Gastroesophageal sphincter (tissue), 4 donors: ENCODE data around the gene AOX1. TPM values are rescaled to one million over a fixed set of nuclear protein-coding genes. Genes with fewer than 3 reads are reported as not detected.

Experiments used
- ATAC-seq: fragments of 150-250 bp; one replicate; pipeline ENCODE4 v1.9.1; 2016; ENCODE audit warnings: mild to moderate bottlenecking, moderate library complexity
- H3K27ac ChIP-seq, 4 donors: fragments of 200-600 bp; sonication (generic) in 3 of 4; 1 replicate in 3 of 4; 2 replicates in 1 of 4; pipeline ENCODE4 v1.5.1; 2016 to 2019
- H3K27me3 ChIP-seq: fragments of 200-600 bp; sonication (generic); one replicate; pipeline ENCODE4 v1.5.1; 2019
- H3K36me3 ChIP-seq, 2 donors: fragments of 200-600 bp; sonication (generic); one replicate each; pipeline ENCODE4 v1.5.1; 2019; ENCODE audit warnings: control low read depth in 1 of 2
- H3K4me1 ChIP-seq, 3 donors: fragments of 200-600 bp; sonication (generic); 1 replicate in 2 of 3; 2 replicates in 1 of 3; pipeline ENCODE4 v1.5.1; 2016 to 2019; ENCODE audit warnings: control low read depth in 2 of 3
- H3K4me3 ChIP-seq, 2 donors: fragments of 200-600 bp; sonication (generic); one replicate each; pipeline ENCODE4 v1.5.1; 2019; ENCODE audit warnings: mild to moderate bottlenecking in 1 of 2, moderate library complexity in 1 of 2
- H3K9me3 ChIP-seq, 3 donors: fragments of 200-600 bp; sonication (generic); one replicate each; pipeline ENCODE4 v1.5.1; 2017 to 2019; ENCODE audit warnings: control low read depth in 2 of 3
- CTCF ChIP-seq, 4 experiments: fragments of 200-600 bp in 2 of 4; fragments of 450-650 bp in 2 of 4; sonication (generic) in 1 of 4; IDR thresholded peaks; one replicate each; pipeline ENCODE4 v1.5.1; 2017 to 2019; ENCODE audit warnings: antibody characterized with exemption in 4 of 4, mild to moderate bottlenecking in 2 of 4, moderate library complexity in 2 of 4
- EP300 ChIP-seq: sonication (generic); formaldehyde crosslinking; IDR thresholded peaks from one replicate; pipeline ENCODE4 v1.6.1; 2017; ENCODE audit warnings: antibody characterized with exemption, mild to moderate bottlenecking
- POLR2A ChIP-seq, 2 donors: fragments of 450-650 bp; IDR thresholded peaks; one replicate each; pipeline ENCODE4 v1.6.1; 2017; ENCODE audit warnings: antibody characterized with exemption in 2 of 2, mild to moderate bottlenecking in 2 of 2, moderate library complexity in 1 of 2
- POLR2AphosphoS5 ChIP-seq: sonication (generic); formaldehyde crosslinking; IDR thresholded peaks from one replicate; pipeline ENCODE4 v1.6.1; 2017; ENCODE audit warnings: antibody characterized with exemption
- WGBS, 2 donors: methylation state at CpG; one replicate each; pipeline ENCODE4 v1.1.5; 2018; ENCODE audit warnings: low coverage in 1 of 2; 5-methylcytosine and 5-hydroxymethylcytosine counted together
- total RNA-seq, 4 donors: library from RNA; depleted of rRNA; stranded (reverse); fragments of >200 nt; gene quantifications; one replicate each; pipeline ENCODE4 v1.1.0, GENCODE V29; 2016

Gene AOX1
- total RNA-seq, 4 donors from 2014 or later, result 36.7 to 125 (median 85.6) TPM

DNA sequence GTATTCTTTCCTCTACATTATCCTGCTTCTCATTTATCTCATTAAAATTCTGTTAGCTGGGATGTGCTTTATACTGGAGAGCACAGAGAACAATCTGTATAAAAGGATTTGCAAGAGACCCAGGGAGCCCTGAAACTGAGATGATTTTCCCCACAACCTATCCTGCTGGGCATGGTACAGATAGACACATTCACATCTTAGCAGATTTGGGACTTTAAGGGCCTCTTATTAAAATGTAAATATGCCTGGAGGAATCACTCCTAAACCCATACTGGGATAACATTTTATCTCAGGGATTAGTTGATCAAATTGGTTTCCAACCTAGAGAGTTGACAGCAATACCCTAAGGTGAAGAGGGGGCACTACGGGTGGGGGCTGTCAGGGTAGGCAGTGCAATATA lies 45.5 kb downstream of the AOX1 start:
- 45 to 88% methylated on average over 1 of the region's 1 CpG for WGBS, 2 donors
- Histone ChIP-seq H3K27ac (no peak overlapping the region), H3K4me3 (no peak overlapping the region), H3K4me1 (no peaks in the 10 kb centered on the region), H3K36me3 (peaks cover 0 to 27% of the 10 kb centered on the region in 2 donors), H3K9me3 (peaks cover 0 to 12% (median 0%) of the 10 kb centered on the region in 3 donors), H3K27me3 (no peaks in the 10 kb centered on the region)
- no peak for TF ChIP-seq CTCF (IDR thresholded peaks at IDR 0.05)
- TF ChIP-seq EP300, result no peak
- ATAC-seq, result no peak

GRCh38 chr2:200634231-200634964 lies 48.6 kb downstream of the AOX1 start:
- H3K9me3 ChIP-seq, result peaks cover 0 to 12% (median 0%) of the 10 kb centered on the region in 3 donors
- WGBS, 2 donors, result 84 to 92% methylated on average over 4 to 7 of the region's 7 CpGs
- no peak for TF ChIP-seq EP300
- TF ChIP-seq POLR2AphosphoS5, result no peak
- TF ChIP-seq POLR2A (IDR thresholded peaks at IDR 0.05), result no peak
- TF ChIP-seq CTCF (IDR thresholded peaks at IDR 0.05), result no peak
- no peak for ATAC-seq
- H3K36me3 ChIP-seq, result peaks cover 0 to 32% of the 10 kb centered on the region in 2 donors
- H3K4me1 ChIP-seq, result no peaks in the 10 kb centered on the region
- no peak overlapping the region for H3K27ac ChIP-seq
- no peak overlapping the region for H3K4me3 ChIP-seq
- H3K27me3 ChIP-seq, result no peaks in the 10 kb centered on the region

GRCh38 chr2:200635251-200635650 lies 49.4 kb downstream of the AOX1 start:
- H3K4me3 ChIP-seq, result no peak overlapping the region
- H3K27ac ChIP-seq, result no peak overlapping the region
- TF ChIP-seq CTCF (IDR thresholded peaks at IDR 0.05) (no peak), EP300 (no peak), POLR2AphosphoS5 (no peak), POLR2A (IDR thresholded peaks at IDR 0.05) (no peak)
- peaks cover 0 to 32% of the 10 kb centered on the region in 2 donors for H3K36me3 ChIP-seq
- peaks cover 0 to 12% (median 0%) of the 10 kb centered on the region in 3 donors for H3K9me3 ChIP-seq
- H3K4me1 ChIP-seq, result no peaks in the 10 kb centered on the region
- no peaks in the 10 kb centered on the region for H3K27me3 ChIP-seq
- peak; percentile 48 for ATAC-seq

- H3K4me3 ChIP-seq, result no peak overlapping the region
- H3K9me3 ChIP-seq, result peaks cover 0 to 7% (median 0%) of the 10 kb centered on the region in 3 donors
- H3K36me3 ChIP-seq, result peaks cover 0 to 44% of the 10 kb centered on the region in 2 donors
- no peaks in the 10 kb centered on the region for H3K4me1 ChIP-seq
- H3K27me3 ChIP-seq, result no peaks in the 10 kb centered on the region
- H3K27ac ChIP-seq, result no peak overlapping the region
- whole genome bisulfite sequencing, 2 donors, result 92 to 95% methylated on average over 4 to 7 of the region's 9 CpGs
- no peak for ATAC-seq
- TF ChIP-seq CTCF (IDR thresholded peaks at IDR 0.05) (no peak), POLR2A (IDR thresholded peaks at IDR 0.05) (no peak), POLR2AphosphoS5 (no peak), EP300 (no peak)
Observed at GRCh38 chr2:200637901-200638300, 52.1 kb downstream of the AOX1 start.

GRCh38 chr2:200640176-200640575 lies 54.4 kb downstream of the AOX1 start:
- no peak for TF ChIP-seq CTCF (IDR thresholded peaks at IDR 0.05)
- TF ChIP-seq POLR2AphosphoS5, result no peak
- no peak for TF ChIP-seq POLR2A (IDR thresholded peaks at IDR 0.05)
- no peak for TF ChIP-seq EP300
- 81 to 95% methylated on average over 3 of the region's 3 CpGs for WGBS, 2 donors
- H3K36me3 ChIP-seq, result peaks cover 0 to 59% of the 10 kb centered on the region in 2 donors
- H3K9me3 ChIP-seq, result no peaks in the 10 kb centered on the region
- ATAC-seq, result no peak
- no peak overlapping the region for H3K4me3 ChIP-seq
- no peaks in the 10 kb centered on the region for H3K4me1 ChIP-seq
- H3K27ac ChIP-seq, result no peak overlapping the region
- H3K27me3 ChIP-seq, result no peaks in the 10 kb centered on the region
